Esophagus muscularis mucosa (tissue), 4 donors: ENCODE data around the gene LIAS.

Experiments used
- EP300 ChIP-seq: sonication (generic); formaldehyde crosslinking; IDR thresholded peaks from one replicate; pipeline ENCODE4 v1.6.1; 2017; ENCODE audit warnings: antibody characterized with exemption
- POLR2A ChIP-seq: fragments of 450-650 bp; IDR thresholded peaks from one replicate; pipeline ENCODE4 v1.6.1; 2017; ENCODE audit warnings: antibody characterized with exemption, moderate library complexity, mild to moderate bottlenecking, low read depth
- TF ChIP-seq, protein P1 (sequence below), 3 experiments: fragments of 200-600 bp in 2 of 3; fragments of 450-650 bp in 1 of 3; sonication (generic) in 2 of 3; IDR thresholded peaks; one replicate each; pipeline ENCODE4 v1.5.1; 2017 to 2019; ENCODE audit warnings: antibody characterized with exemption in 3 of 3, mild to moderate bottlenecking in 2 of 3, moderate library complexity in 1 of 3

DNA sequence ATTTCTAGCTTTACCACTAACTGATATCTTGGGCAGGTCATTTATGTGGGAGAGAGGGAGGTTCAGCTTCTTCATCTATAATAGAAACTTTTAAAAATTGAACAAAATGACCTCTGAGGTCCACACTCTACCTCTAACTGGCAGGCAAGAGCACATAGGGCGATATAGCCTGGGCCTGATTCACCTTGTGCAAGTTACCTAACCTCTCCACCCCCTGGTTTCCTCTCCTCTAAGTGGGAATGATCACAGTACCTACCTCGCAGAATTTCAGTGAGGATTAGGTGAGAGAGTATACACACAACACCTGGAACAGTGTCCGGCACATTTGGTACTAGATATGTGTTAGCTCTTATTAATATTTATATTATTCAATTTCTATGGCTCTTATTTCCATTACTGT is 36.6 kb upstream of the LIAS start:
- TF ChIP-seq POLR2A, result no peak
- TF ChIP-seq EP300, result no peak
- TF ChIP-seq, protein P1, sequence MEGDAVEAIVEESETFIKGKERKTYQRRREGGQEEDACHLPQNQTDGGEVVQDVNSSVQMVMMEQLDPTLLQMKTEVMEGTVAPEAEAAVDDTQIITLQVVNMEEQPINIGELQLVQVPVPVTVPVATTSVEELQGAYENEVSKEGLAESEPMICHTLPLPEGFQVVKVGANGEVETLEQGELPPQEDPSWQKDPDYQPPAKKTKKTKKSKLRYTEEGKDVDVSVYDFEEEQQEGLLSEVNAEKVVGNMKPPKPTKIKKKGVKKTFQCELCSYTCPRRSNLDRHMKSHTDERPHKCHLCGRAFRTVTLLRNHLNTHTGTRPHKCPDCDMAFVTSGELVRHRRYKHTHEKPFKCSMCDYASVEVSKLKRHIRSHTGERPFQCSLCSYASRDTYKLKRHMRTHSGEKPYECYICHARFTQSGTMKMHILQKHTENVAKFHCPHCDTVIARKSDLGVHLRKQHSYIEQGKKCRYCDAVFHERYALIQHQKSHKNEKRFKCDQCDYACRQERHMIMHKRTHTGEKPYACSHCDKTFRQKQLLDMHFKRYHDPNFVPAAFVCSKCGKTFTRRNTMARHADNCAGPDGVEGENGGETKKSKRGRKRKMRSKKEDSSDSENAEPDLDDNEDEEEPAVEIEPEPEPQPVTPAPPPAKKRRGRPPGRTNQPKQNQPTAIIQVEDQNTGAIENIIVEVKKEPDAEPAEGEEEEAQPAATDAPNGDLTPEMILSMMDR (IDR thresholded peaks at IDR 0.05), result no peak
